K562 (cell line): Measurements from ENCODE around the gene CD93. TPM values are rescaled to one million over a fixed set of nuclear protein-coding genes. Genes with fewer than 3 reads are reported as not detected.

Source experiments
- AFF1 ChIP-seq, 2 experiments: fragments of 450-650 bp; IDR thresholded peaks; 2 replicates each; pipeline ENCODE4 v1.6.1; 2018; ENCODE audit warnings: mild to moderate bottlenecking in 2 of 2, low read depth in 1 of 2; ENCODE audit not compliant: partially characterized antibody in 2 of 2
- ATF4 ChIP-seq: fragments of 450-650 bp; formaldehyde crosslinking; IDR thresholded peaks from 2 replicates; pipeline ENCODE4 v1.4.0; 2022; ENCODE audit warnings: mild to moderate bottlenecking, moderate library complexity
- CGGBP1 ChIP-seq: fragments of 250-450 bp; sonication (Bioruptor Pico); IDR thresholded peaks from 2 replicates; pipeline ENCODE4 v1.9.0; 2021; ENCODE audit warnings: mild to moderate bottlenecking
- MYNN ChIP-seq, 2 experiments: sonication (generic); formaldehyde crosslinking in 1 of 2; IDR thresholded peaks; 2 replicates each; pipeline versions ENCODE4 v1.5.0 to v1.6.1; 2016 to 2020; ENCODE audit warnings: antibody characterized with exemption in 1 of 2, missing genetic modification reagents in 1 of 2
- NR1H2 ChIP-seq: sonication (generic); formaldehyde crosslinking; IDR thresholded peaks from 2 replicates; pipeline ENCODE4 v1.4.0; 2020; ENCODE audit warnings: mild to moderate bottlenecking, missing genetic modification reagents
- RCOR1 ChIP-seq, 2 experiments: IDR thresholded peaks; 2 replicates each; pipeline ENCODE4 v1.6.1; 2012; ENCODE audit warnings: low read depth in 2 of 2, low read length in 2 of 2, borderline replicate concordance in 1 of 2, improper control_type of control experiment in 1 of 2
- ZFPM2 ChIP-seq: fragments of 250-450 bp; sonication (Bioruptor Pico); IDR thresholded peaks from 2 replicates; pipeline ENCODE4 v1.5.1; 2022; ENCODE audit warnings: mild to moderate bottlenecking
- polyA plus RNA-seq, 8 experiments: library from polyadenylated mRNA; depleted of rRNA in 4 of 8; stranded (reverse) in 5 of 8; unstranded in 3 of 8; fragments of >200 nt; fragmentation: Nextera tagmentation in 2 of 8; fragmentation: Illumina TruSeq in 1 of 8; extraction: Ambion mirVana in 2 of 8; extraction: Trizol in 1 of 8; gene quantifications; 2 replicates each; pipeline versions ENCODE4 v1.2.1 to v1.2.3, GENCODE V29; 2011 to 2014; ENCODE audit warnings: inconsistent platforms in 1 of 8, missing spikeins in 1 of 8
- total RNA-seq, 7 experiments: library from RNA; depleted of rRNA in 6 of 7; stranded (reverse); fragments of >200 nt in 6 of 7; fragmentation: Illumina TruSeq in 2 of 7; extraction: Trizol in 2 of 7; gene quantifications; 2 replicates each; pipeline versions ENCODE4 v1.2.1 to v1.2.3, GENCODE V29; 2011 to 2021; ENCODE audit warnings: low replicate concordance in 1 of 7
- TF ChIP-seq, protein P1 (sequence below): fragments of 250-450 bp; sonication (Bioruptor Pico); IDR thresholded peaks from 2 replicates; pipeline ENCODE4 v1.4.0; 2020; ENCODE audit warnings: mild to moderate bottlenecking, moderate library complexity

CD93 gene
- total and polyA plus RNA-seq, 9 of the 15 experiments (the other 6 are each of a cell fraction or from before 2014, with no cell fraction given), result 0.03 to 0.20 (median 0.05) TPM

DNA sequence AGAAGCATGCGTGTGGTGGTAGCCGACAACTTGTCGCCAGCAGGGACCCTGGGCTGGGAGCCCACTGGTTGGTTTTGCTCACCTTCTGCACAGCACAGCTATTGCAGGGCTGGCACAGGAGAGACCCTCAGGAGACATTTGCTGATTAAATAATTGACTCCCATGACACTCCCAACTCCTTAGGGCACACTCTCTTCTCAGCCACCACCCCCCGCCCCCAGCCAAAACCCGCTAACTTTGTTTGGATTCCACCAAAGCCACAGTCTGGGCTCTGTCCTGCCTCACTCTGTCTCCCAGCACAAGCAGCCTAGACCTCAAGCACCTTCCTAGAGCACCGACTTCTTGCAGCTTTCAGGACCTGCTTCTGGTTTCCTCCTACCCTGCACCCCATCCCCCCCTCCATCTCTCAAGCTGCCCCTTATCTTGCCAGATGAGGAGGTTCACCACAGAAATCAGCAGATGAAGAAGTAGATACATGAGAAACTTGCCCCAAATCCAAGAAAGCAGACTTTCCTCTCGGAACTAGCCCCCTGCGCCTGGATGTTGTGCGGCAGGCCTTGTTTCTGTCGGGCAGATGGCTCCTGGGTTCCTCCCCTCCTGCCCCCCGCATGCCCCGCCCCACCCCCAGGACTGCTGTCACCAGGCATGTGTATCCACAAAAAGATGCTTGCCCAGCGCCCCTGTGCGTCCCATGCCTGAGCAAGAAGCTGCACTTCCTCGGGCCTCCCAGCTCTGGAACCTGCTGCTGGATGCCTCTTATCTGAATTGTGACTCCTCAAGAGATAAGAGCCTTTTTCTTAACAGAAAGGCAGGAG, 35.0 kb upstream of the CD93 start (continued):
- peak in 1 of 2 experiments; percentile 3; a peak in 1 of 4 replicates for TF ChIP-seq RCOR1 (IDR thresholded peaks at IDR 0.05; ENCODE audit: borderline replicate concordance in 1 of 2, low read depth in 2 of 2, low read length in 2 of 2)
- TF ChIP-seq CGGBP1 (CRISPR knock-in tag), result no peak
- peak in 1 of 2 experiments; percentile 53 for TF ChIP-seq AFF1 (IDR thresholded peaks at IDR 0.05; ENCODE audit: low read depth in 1 of 2, partially characterized antibody in 2 of 2)
- no peak for TF ChIP-seq NR1H2 (CRISPR knock-in tag)
- TF ChIP-seq, protein P1, sequence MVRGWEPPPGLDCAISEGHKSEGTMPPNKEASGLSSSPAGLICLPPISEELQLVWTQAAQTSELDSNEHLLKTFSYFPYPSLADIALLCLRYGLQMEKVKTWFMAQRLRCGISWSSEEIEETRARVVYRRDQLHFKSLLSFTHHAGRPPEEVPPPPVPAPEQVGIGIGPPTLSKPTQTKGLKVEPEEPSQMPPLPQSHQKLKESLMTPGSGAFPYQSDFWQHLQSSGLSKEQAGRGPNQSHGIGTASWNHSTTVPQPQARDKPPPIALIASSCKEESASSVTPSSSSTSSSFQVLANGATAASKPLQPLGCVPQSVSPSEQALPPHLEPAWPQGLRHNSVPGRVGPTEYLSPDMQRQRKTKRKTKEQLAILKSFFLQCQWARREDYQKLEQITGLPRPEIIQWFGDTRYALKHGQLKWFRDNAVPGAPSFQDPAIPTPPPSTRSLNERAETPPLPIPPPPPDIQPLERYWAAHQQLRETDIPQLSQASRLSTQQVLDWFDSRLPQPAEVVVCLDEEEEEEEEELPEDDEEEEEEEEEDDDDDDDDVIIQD (CRISPR knock-in tag), result no peak
- no peak for TF ChIP-seq ATF4 (CRISPR knock-in tag)
- no peak for TF ChIP-seq ZFPM2 (CRISPR knock-in tag)
- TF ChIP-seq MYNN (IDR thresholded peaks at IDR 0.05), result no peak
- TF ChIP-seq MYNN (CRISPR knock-in tag; IDR thresholded peaks at IDR 0.05), result no peak
